GM19468 (cell line): ENCODE measurements around the gene OR6Y1.

Experiments
- ATAC-seq: cut with Tn5 transposase; IDR thresholded peaks from one replicate; pipeline ENCODE4 v1.9.1; 2021; ENCODE audit warnings: mild to moderate bottlenecking, moderate library complexity, moderate number of reproducible peaks; ENCODE audit not compliant: unreplicated experiment; ENCODE audit errors: extremely low read depth

The OR6Y1 gene

GRCh38 chr1:158554352-158554751 is at the start of gene OR6Y1:
OR6Y1 (minus strand) TSS chr1:158554405; CDS start chr1:158548105, 6,300 bp downstream.
- no peak for ATAC-seq

GRCh38 chr1:158600735-158601134 is 46.5 kb upstream of the OR6Y1 start:
- ATAC-seq, result no peak

- no peak for ATAC-seq
Measured at GRCh38 chr1:158586942-158587341, 32.7 kb upstream of the OR6Y1 start.

- ATAC-seq, result no peak
Measured at GRCh38 chr1:158583962-158584361, 29.8 kb upstream of the OR6Y1 start.

GRCh38 chr1:158579733-158580132 is 25.5 kb upstream of the OR6Y1 start, which contains the start of gene OR10X1:
OR10X1 (minus strand) TSS chr1:158579899; CDS start chr1:158579899, 0 bp downstream.
- ATAC-seq, result no peak

GRCh38 chr1:158577561-158577960 is 23.4 kb upstream of the OR6Y1 start:
- no peak for ATAC-seq

- ATAC-seq, result no peak
Measured at GRCh38 chr1:158572226-158572625, 18.0 kb upstream of the OR6Y1 start.

GRCh38 chr1:158570480-158570879 is 16.3 kb upstream of the OR6Y1 start, which contains the start of gene OR6P1:
OR6P1 (minus strand) TSS chr1:158570580; CDS start chr1:158563604, 6,976 bp downstream.
- ATAC-seq, result no peak

- no peak for ATAC-seq
Measured at GRCh38 chr1:158564608-158565007, 10.4 kb upstream of the OR6Y1 start.

- no peak for ATAC-seq
Measured at GRCh38 chr1:158563853-158564252, 9.6 kb upstream of the OR6Y1 start.

- no peak for ATAC-seq
Measured at GRCh38 chr1:158559696-158560095, 5.5 kb upstream of the OR6Y1 start.

- no peak for ATAC-seq
Measured at GRCh38 chr1:158552296-158552695, 1.9 kb downstream of the OR6Y1 start.

- no peak for ATAC-seq
Measured at GRCh38 chr1:158547533-158547932, 6.7 kb downstream of the OR6Y1 start.

- ATAC-seq, result no peak
Measured at GRCh38 chr1:158537609-158538008, 16.6 kb downstream of the OR6Y1 start.

GRCh38 chr1:158534496-158534895 is 19.7 kb downstream of the OR6Y1 start:
- ATAC-seq, result no peak

GRCh38 chr1:158527190-158527815 is 26.9 kb downstream of the OR6Y1 start:
- ATAC-seq, result no peak

- ATAC-seq, result no peak
Measured at GRCh38 chr1:158521666-158522058, 32.5 kb downstream of the OR6Y1 start.

GRCh38 chr1:158520955-158521665 is 33.1 kb downstream of the OR6Y1 start:
- ATAC-seq, result no peak

- ATAC-seq, result no peak
Measured at GRCh38 chr1:158520021-158520420, 34.2 kb downstream of the OR6Y1 start.

- no peak for ATAC-seq
Measured at GRCh38 chr1:158516966-158517365, 37.2 kb downstream of the OR6Y1 start.

- ATAC-seq, result no peak
Measured at GRCh38 chr1:158509471-158510156, 44.6 kb downstream of the OR6Y1 start.
